ENCODE measurements around the gene SEPTIN2. TPM values are rescaled to one million over a fixed set of nuclear protein-coding genes. Genes with fewer than 3 reads are reported as not detected.

The SEPTIN2 gene
- polyA plus RNA-seq, 1 donor (not counting 4 experiments of a cell fraction or from before 2014, with no cell fraction given) = 644 TPM

DNA sequence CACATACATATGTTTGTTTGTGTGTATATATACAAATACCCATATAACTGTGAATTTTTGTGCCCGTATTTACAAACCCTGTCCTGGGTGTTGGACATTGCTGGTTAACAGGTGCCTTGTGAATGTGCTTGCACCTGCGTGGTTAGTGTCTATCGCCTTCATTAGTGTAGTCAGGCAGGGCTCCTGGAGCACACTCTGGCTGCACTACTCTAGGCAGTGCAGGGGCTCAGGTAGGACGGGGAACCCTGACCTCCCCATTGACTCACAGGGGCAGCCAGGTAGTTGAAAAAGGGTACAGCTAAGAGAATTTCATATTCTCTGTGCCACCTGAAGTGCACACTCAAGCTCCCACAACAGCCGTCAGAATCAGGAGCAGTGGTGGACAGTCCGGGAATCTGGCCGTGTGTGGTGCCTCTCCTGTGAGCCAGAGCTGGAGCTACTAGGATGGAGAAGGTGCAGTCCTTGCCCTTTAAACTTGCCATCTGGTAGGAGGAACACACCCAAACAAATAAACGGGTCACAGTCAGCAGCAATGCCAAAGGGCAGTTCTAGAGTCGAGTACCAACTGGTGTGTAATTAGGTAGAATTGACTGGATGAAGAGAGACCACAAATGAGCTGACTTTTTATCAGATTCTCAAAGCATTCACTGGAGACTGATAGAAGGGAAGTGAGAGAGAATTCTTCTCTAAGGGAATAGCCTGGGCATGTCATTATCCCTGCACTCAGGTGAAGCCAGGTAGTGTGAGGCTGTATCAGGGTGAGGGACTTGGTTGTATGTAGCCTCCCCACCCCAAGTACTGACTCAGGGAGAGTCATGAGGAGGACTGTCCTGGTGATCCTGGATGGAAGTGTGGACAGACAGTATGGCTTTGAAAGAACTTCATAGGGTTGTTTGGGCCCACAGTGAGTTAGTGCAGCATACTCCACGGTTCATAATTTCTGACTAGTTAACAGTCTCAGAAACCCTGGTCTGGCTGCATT lies 84.5 kb downstream of the SEPTIN2 start:
- no peaks in the 10 kb centered on the region for H4K20me1 ChIP-seq (ENCODE audit: control insufficient read depth, extremely low read depth, insufficient read depth, low read length)
- no peak overlapping the region for H2AFZ ChIP-seq (ENCODE audit: control insufficient read depth, low read length)
- dilution Hi-C loops (cut with MboI; ENCODE audit: extremely low pct_ligation_motif_present, low sequenced_read_pairs) = no loop called here
- peaks cover 0 to 7% of the 10 kb centered on the region in 2 experiments for H3K36me3 ChIP-seq (ENCODE audit: control insufficient read depth in 2 of 2, extremely low read depth in 1 of 2, insufficient read depth in 2 of 2, low read length in 2 of 2)
- no peaks in the 10 kb centered on the region for H3K4me1 ChIP-seq (ENCODE audit: control insufficient read depth, extremely low read depth, insufficient read depth, low read length)
- no peaks in the 10 kb centered on the region for H3K9me1 ChIP-seq (ENCODE audit: control insufficient read depth, extremely low read depth, insufficient read depth, low read length)
- no peaks in the 10 kb centered on the region for H3K79me2 ChIP-seq (ENCODE audit: control insufficient read depth, insufficient read depth, low read length)
- TF ChIP-seq CTCF (optimal IDR thresholded peaks at IDR 0.05 in 1 of 3, IDR thresholded peaks at IDR 0.05 in 1 of 3, conservative IDR thresholded peaks at IDR 0.05 in 1 of 3; ENCODE audit: extremely low read depth in 1 of 3, insufficient read depth in 2 of 3, low read length in 3 of 3) (no peak), EZH2 (IDR thresholded peaks at IDR 0.05; ENCODE audit: low read length) (no peak)
- DNase-seq (ENCODE audit: low read depth, low spot score) = no peak
- FAIRE-seq = peak; percentile 71
- H3K27me3 ChIP-seq (ENCODE audit: control insufficient read depth, extremely low read depth, insufficient read depth, low read length) = no peaks in the 10 kb centered on the region
- no peak overlapping the region for H3K4me3 ChIP-seq (ENCODE audit: control insufficient read depth in 2 of 3, extremely low read depth in 1 of 3, insufficient read depth in 2 of 3, low read depth in 1 of 3, low read length in 3 of 3)
- no peak overlapping the region for H3K27ac ChIP-seq (ENCODE audit: control insufficient read depth, insufficient read depth, low read length)
- no peak overlapping the region for H3K9ac ChIP-seq (ENCODE audit: control insufficient read depth, extremely low read depth, insufficient read depth, low read length)
- no peak overlapping the region for H3K4me2 ChIP-seq (ENCODE audit: control insufficient read depth, extremely low read depth, insufficient read depth, low read depth, low read length)
- H3K9me3 ChIP-seq (ENCODE audit: control insufficient read depth, low read depth, low read length) = no peaks in the 10 kb centered on the region

Other genes starting within 250 kb of the SEPTIN2 start
- gene MTERF4, start 213.6 kb upstream of the SEPTIN2 start, polyA plus RNA-seq = 25.8 to 29.9 TPM (median 28.5 TPM) in 3 replicates
- 3.0 to 4.3 TPM (median 3.7 TPM) in 3 replicates for gene PASK, start 166.5 kb upstream of the SEPTIN2 start, polyA plus RNA-seq
- 53.4 to 88.2 TPM (median 84.9 TPM) in 3 replicates for gene PPP1R7, start 165.5 kb upstream of the SEPTIN2 start, polyA plus RNA-seq
- 0.14 to 0.50 TPM (median 0.17 TPM) in 3 replicates for gene ANO7, start 127.2 kb upstream of the SEPTIN2 start, polyA plus RNA-seq
- gene HDLBP, start 253 bp upstream of the SEPTIN2 start, polyA plus RNA-seq = 266 to 471 TPM (median 289 TPM) in 3 replicates
- gene FARP2, start 40.4 kb downstream of the SEPTIN2 start, polyA plus RNA-seq = 34.8 to 40.0 TPM (median 39.3 TPM) in 3 replicates
- gene STK25, start 192.7 kb downstream of the SEPTIN2 start, polyA plus RNA-seq = 237 to 339 TPM (median 242 TPM) in 3 replicates
- 15.4 to 25.5 TPM (median 21.7 TPM) in 3 replicates for gene BOK, start 242.8 kb downstream of the SEPTIN2 start, polyA plus RNA-seq